ENCODE data around the gene LASP1NB.

DNA sequence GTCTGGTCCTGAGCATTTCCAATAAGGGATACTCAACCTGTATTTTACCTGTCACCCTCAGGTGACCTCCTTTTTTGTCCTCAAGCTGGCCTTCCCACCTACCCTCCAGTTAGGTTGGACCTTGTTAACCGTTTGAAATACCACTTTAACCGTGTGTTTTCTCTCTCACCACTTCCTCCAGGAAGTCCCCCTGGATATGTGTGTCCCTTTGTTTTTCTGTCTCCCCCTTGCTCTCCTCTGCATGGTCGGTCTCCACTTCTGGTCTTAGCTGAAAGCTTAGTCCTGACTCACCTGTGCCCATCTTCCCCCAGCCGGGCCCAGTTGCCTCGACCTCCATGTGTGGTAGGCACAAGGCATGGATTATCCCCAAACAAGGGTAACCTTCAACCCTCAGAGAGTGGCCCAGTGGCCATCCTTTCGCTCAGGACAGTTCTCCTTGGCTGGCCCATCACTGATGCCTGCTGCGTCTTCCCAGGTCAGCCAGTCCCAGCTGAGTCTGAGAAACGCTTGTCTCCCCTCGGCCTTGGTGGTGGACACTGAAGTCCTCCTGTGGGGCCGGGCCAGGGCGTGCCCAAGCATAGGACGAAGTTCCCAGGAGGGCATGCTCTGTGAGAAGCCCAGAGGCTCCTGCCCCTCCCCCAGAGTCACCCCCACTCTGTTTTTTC, 35.5 kb upstream of the LASP1NB start:
- no peak for TF ChIP-seq GATA2 (IDR thresholded peaks at IDR 0.05; ENCODE audit: low read depth, low read length)
- TF ChIP-seq GATA3 (IDR thresholded peaks at IDR 0.05; ENCODE audit: low read depth, low read length), result no peak
